Glutamatergic neuron (in vitro differentiated cells): Measurements from ENCODE around the gene NEGR1. TPM values are rescaled to one million over a fixed set of nuclear protein-coding genes. Genes with fewer than 3 reads are reported as not detected.

Source experiments
- DNase-seq: peaks from one replicate; pipeline ENCODE4 v3.0.0; 2022
- H3K27ac Mint-ChIP-seq: one replicate; pipeline ENCODE4 v1.8.0; 2020; ENCODE audit warnings: mild to moderate bottlenecking, mixed read lengths, inconsistent platforms; ENCODE audit not compliant: unreplicated experiment
- H3K27me3 Mint-ChIP-seq: one replicate; pipeline ENCODE4 v1.8.0; 2020; ENCODE audit warnings: mild to moderate bottlenecking, moderate library complexity, mixed read lengths, inconsistent platforms; ENCODE audit not compliant: unreplicated experiment
- H3K36me3 Mint-ChIP-seq: one replicate; pipeline ENCODE4 v1.8.0; 2020; ENCODE audit warnings: mild to moderate bottlenecking, mixed read lengths, inconsistent platforms; ENCODE audit not compliant: unreplicated experiment
- H3K4me1 Mint-ChIP-seq: one replicate; pipeline ENCODE4 v1.8.0; 2020; ENCODE audit warnings: mild to moderate bottlenecking, low read depth, mixed read lengths, inconsistent platforms; ENCODE audit not compliant: unreplicated experiment
- H3K4me3 Mint-ChIP-seq: one replicate; pipeline ENCODE4 v1.8.0; 2020; ENCODE audit warnings: mild to moderate bottlenecking, mixed read lengths, inconsistent platforms; ENCODE audit not compliant: unreplicated experiment
- H3K9me3 Mint-ChIP-seq: one replicate; pipeline ENCODE4 v1.8.0; 2020; ENCODE audit warnings: mild to moderate bottlenecking, moderate library complexity, mixed read lengths, inconsistent platforms; ENCODE audit not compliant: unreplicated experiment
- total RNA-seq: library from RNA; stranded (reverse); fragmentation: NEBNext Ultra II Directional; extraction: Animal tissue kit (Norgen Biotek cat#: 25700); gene quantifications from one replicate; pipeline ENCODE4 v1.2.1, GENCODE V29; 2021; ENCODE audit not compliant: unreplicated experiment
- TF ChIP-seq, protein P1 (sequence below): fragments of 200-600 bp; sonication (generic); IDR thresholded peaks from one replicate; pipeline ENCODE4 v1.5.0; 2021; ENCODE audit not compliant: partially characterized antibody, unreplicated experiment

NEGR1 gene
- total RNA-seq, 1 donor from 2014 or later = 0.51 TPM

DNA sequence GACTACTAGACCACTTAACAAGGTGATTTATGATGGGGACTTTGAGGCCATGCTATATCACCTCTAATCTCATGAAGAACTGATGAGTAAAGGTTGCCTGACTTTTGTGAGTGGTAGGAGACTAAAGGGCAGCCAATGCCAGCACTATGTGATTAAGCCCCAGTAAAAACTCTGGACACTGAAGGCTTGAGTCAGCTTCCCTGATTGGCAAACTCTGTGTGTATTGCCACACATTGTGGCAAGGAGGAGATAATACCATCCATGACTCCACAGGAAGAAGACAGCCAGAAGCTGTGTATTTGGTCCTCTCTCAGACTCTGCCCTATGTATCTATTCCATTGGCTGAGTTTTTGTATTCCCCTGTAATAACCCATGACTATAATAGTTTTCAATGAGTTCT lies 788.2 kb downstream of the NEGR1 start:
- Mint-ChIP-seq H3K4me1 (no peaks in the 10 kb centered on the region), H3K36me3 (no peaks in the 10 kb centered on the region), H3K9me3 (no peaks in the 10 kb centered on the region), H3K27me3 (peaks cover 2% of the 10 kb centered on the region), H3K4me3 (no peak overlapping the region), H3K27ac (no peak overlapping the region)
- TF ChIP-seq, protein P1, sequence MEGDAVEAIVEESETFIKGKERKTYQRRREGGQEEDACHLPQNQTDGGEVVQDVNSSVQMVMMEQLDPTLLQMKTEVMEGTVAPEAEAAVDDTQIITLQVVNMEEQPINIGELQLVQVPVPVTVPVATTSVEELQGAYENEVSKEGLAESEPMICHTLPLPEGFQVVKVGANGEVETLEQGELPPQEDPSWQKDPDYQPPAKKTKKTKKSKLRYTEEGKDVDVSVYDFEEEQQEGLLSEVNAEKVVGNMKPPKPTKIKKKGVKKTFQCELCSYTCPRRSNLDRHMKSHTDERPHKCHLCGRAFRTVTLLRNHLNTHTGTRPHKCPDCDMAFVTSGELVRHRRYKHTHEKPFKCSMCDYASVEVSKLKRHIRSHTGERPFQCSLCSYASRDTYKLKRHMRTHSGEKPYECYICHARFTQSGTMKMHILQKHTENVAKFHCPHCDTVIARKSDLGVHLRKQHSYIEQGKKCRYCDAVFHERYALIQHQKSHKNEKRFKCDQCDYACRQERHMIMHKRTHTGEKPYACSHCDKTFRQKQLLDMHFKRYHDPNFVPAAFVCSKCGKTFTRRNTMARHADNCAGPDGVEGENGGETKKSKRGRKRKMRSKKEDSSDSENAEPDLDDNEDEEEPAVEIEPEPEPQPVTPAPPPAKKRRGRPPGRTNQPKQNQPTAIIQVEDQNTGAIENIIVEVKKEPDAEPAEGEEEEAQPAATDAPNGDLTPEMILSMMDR = no peak
- no peak for DNase-seq

DNA sequence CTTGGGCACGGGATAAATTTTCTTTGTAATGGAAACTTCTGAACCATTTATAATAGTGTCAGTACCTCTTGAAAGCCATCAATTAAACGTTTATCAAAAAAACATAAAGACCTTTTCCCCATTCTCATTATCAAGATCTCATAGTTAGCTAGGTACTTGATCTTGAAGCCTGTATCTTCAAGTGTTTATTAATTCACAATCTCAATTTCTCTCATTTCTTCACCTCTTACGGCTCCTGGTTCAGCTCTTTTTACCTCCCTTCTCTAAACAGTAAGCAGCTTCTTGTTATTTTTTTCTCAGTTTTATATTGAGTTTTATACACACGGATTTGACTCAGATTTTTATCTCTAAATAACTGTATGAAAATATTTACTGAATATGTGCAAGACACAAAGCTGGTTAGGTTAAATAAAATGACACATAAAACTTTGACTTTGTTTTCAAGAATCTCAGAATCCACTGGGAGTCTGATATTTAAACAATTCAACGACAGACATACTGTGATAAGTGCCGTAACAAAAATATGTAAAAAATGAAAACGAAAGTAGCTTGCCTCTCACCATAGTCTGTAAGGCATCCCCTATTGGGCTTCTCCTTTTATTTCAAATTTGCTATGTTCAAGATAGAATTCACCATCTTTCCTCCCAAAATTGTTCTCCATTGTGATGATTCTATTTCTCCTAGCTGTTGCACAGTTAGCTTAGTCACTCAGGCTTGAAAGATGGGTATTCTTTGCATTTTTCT lies 789.9 kb downstream of the NEGR1 start:
- Mint-ChIP-seq H3K9me3 (no peaks in the 10 kb centered on the region), H3K27ac (no peak overlapping the region), H3K36me3 (no peaks in the 10 kb centered on the region), H3K4me3 (no peak overlapping the region), H3K4me1 (no peaks in the 10 kb centered on the region), H3K27me3 (no peaks in the 10 kb centered on the region)
- no peak for DNase-seq
- TF ChIP-seq, protein P1 = no peak

DNA sequence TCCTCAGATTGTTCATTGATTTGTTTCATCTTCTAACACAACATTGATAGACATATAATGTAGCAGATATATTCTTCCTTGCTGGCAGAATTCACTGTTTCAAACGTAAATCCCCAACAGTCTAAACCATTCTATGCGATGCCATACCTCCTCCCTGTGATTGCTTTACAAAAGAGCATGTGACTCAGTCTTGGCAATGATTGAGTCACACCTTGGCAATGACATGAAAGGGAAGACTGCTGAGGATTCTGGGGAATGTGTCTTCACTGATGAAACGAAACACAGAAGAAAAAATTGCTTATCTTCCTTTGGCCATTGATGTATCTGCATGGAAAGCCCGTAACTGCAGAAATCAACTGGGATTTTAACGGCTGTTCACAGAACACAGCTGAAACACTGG lies 791.9 kb downstream of the NEGR1 start:
- Mint-ChIP-seq H3K4me1 (no peaks in the 10 kb centered on the region), H3K27me3 (no peaks in the 10 kb centered on the region), H3K36me3 (no peaks in the 10 kb centered on the region), H3K9me3 (no peaks in the 10 kb centered on the region), H3K4me3 (no peak overlapping the region), H3K27ac (no peak overlapping the region)
- DNase-seq = no peak
- TF ChIP-seq, protein P1 = no peak

DNA sequence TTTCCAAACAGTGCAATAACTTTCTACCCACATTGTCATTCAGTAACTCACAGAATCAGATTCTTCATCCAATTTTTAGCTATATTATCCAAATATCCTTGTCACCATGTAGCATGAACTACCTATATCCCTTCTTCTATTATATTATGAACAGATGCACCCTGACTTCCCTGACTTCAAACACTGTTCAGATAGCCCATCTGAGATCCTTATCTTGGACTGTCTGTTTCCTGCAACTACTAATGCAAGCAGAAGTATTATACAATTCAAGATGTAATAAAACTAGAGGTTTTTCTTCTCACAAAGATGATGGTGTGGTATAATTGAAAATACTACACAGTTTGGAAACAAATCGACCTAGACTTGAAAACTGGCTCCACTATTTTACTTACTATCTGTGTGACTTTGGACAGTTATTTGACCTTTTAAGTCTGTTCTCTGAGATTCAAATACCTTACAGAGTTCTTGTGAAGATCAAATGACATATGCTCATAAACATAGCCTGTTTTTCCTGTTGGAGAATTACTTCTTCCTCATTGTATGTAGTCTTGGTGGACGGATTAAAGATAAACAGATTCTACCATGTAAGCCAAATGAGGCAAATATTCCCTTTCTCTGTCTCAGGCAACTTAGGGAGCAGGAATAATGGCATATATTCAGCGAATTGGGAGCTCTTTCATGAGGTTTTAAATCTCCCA lies 793.6 kb downstream of the NEGR1 start:
- H3K9me3 Mint-ChIP-seq = no peaks in the 10 kb centered on the region
- no peak overlapping the region for H3K27ac Mint-ChIP-seq
- no peaks in the 10 kb centered on the region for H3K4me1 Mint-ChIP-seq
- no peak overlapping the region for H3K4me3 Mint-ChIP-seq
- TF ChIP-seq, protein P1 = no peak
- no peaks in the 10 kb centered on the region for H3K36me3 Mint-ChIP-seq
- no peak for DNase-seq
- H3K27me3 Mint-ChIP-seq = no peaks in the 10 kb centered on the region

DNA sequence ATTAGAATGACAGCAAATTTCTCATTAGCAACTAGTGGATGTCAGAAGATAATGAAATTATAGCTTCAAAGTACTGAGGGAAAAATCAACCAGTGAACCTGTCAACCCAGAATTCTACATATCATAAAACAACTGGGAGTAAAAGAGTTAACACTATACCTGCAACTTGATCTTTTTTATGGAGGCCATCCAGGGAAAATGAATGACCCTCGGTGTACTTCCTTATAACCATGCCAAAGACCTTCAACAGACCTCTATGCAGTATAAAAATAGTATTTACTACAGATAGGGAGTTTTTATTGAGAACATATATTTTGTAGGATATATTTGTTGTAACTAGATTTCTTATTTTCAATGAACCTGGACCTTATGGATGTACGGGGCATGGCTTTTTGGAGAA lies 809.0 kb downstream of the NEGR1 start:
- no peak for DNase-seq
- Mint-ChIP-seq H3K9me3 (no peaks in the 10 kb centered on the region), H3K36me3 (no peaks in the 10 kb centered on the region), H3K4me3 (no peak overlapping the region), H3K27me3 (peaks cover 2% of the 10 kb centered on the region), H3K27ac (no peak overlapping the region), H3K4me1 (no peaks in the 10 kb centered on the region)
- TF ChIP-seq, protein P1 = no peak
